Prostate gland (tissue), 2 donors: ENCODE data around the gene PCSK6. TPM values are rescaled to one million over a fixed set of nuclear protein-coding genes. Genes with fewer than 3 reads are reported as not detected.

Experiments
- DNase-seq: peaks from one replicate; pipeline ENCODE4 v3.0.0-alpha.2; 2019; ENCODE audit warnings: low spot score
- H3K27ac ChIP-seq, 2 donors: fragments of 200-600 bp; sonication (generic); 2 replicates each; pipeline ENCODE4 v1.5.1; 2017 to 2019
- H3K27me3 ChIP-seq: fragments of 200-600 bp; sonication (generic); replicated peaks from 2 replicates; pipeline ENCODE4 v1.5.1; 2019; ENCODE audit not compliant: insufficient read depth
- H3K36me3 ChIP-seq, 2 donors: fragments of 200-600 bp; sonication (generic); 1 replicate in 1 of 2; 2 replicates in 1 of 2; pipeline versions ENCODE4 v1.5.1 to v1.8.1; 2017 to 2019
- H3K4me1 ChIP-seq: fragments of 200-600 bp; sonication (generic); replicated peaks from 2 replicates; pipeline ENCODE4 v1.5.1; 2019
- H3K4me3 ChIP-seq, 2 donors: fragments of 200-600 bp; sonication (generic); 2 replicates each; pipeline ENCODE4 v1.5.1; 2017 to 2019
- H3K9me3 ChIP-seq: fragments of 200-600 bp; sonication (generic); 2 replicates; pipeline ENCODE4 v1.5.1; 2017
- POLR2A ChIP-seq: fragments of 450-650 bp; IDR thresholded peaks from one replicate; pipeline ENCODE4 v1.6.1; 2016; ENCODE audit warnings: antibody characterized with exemption, mild to moderate bottlenecking
- POLR2AphosphoS5 ChIP-seq: sonication (generic); formaldehyde crosslinking; IDR thresholded peaks from one replicate; pipeline ENCODE4 v1.6.1; 2017; ENCODE audit warnings: antibody characterized with exemption
- WGBS: methylation state at CpG from one replicate; pipeline ENCODE4 v1.1.5; 2018; 5-methylcytosine and 5-hydroxymethylcytosine counted together
- intact Hi-C: fragments of 100-400 bp; cut with DNase I; formaldehyde crosslinking; loops from one replicate; pipeline ENCODE4 v1.14.2; 2022
- total RNA-seq, 2 donors: library from RNA; depleted of rRNA; stranded (reverse); fragments of >200 nt; gene quantifications; one replicate each; pipeline ENCODE4 v1.1.0, GENCODE V29; 2016
- TF ChIP-seq, protein P1 (sequence below), 4 experiments: fragments of 200-600 bp in 2 of 4; fragments of 450-650 bp in 2 of 4; sonication (generic) in 2 of 4; IDR thresholded peaks; 1 replicate in 3 of 4; 2 replicates in 1 of 4; pipeline ENCODE4 v1.5.1; 2016 to 2019; ENCODE audit warnings: antibody characterized with exemption in 4 of 4, mild to moderate bottlenecking in 2 of 4, moderate library complexity in 2 of 4

The PCSK6 gene
- total RNA-seq, 2 donors from 2014 or later = 4.4 to 84.1 TPM

DNA sequence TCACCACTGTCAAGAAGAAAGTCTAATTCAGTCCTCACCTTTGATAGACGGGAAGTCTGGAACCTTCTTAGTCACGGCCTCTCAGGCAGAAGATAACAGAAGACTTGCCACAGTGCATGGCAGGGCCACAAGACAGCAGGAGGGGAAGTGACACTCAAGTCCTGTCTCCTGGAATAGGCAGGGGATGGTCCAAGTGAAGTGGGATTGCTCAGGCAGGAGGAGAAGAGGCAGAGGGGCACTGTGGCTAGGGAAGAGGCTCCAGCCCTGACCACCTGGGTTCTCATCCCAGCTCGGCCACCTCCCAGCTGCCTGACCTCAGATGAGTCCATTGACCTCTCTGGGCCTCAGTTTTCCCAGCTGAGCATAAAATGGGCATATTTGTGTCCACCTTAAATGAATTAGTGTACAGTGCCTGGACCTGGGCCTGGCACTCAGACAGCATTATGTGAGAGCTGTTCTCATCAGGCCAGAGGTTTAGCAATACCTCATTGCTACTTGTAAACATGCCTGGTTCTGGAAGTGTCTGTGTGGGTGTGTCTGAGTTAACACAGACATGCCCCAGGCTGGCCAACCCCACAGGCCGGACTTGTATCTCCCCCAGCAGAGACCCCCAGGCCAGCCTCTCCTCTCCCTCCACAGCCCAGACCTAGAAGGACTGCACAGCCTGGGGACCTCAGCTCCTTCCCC, 11.5 kb upstream of the PCSK6 start:
- TF ChIP-seq POLR2AphosphoS5 = no peak
- no peak for TF ChIP-seq POLR2A
- TF ChIP-seq, protein P1, sequence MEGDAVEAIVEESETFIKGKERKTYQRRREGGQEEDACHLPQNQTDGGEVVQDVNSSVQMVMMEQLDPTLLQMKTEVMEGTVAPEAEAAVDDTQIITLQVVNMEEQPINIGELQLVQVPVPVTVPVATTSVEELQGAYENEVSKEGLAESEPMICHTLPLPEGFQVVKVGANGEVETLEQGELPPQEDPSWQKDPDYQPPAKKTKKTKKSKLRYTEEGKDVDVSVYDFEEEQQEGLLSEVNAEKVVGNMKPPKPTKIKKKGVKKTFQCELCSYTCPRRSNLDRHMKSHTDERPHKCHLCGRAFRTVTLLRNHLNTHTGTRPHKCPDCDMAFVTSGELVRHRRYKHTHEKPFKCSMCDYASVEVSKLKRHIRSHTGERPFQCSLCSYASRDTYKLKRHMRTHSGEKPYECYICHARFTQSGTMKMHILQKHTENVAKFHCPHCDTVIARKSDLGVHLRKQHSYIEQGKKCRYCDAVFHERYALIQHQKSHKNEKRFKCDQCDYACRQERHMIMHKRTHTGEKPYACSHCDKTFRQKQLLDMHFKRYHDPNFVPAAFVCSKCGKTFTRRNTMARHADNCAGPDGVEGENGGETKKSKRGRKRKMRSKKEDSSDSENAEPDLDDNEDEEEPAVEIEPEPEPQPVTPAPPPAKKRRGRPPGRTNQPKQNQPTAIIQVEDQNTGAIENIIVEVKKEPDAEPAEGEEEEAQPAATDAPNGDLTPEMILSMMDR (IDR thresholded peaks at IDR 0.05) = no peak
- DNase-seq = no peak
- no peak overlapping the region for H3K27ac ChIP-seq
- H3K27me3 ChIP-seq = no peaks in the 10 kb centered on the region
- no peaks in the 10 kb centered on the region for H3K4me1 ChIP-seq
- H3K4me3 ChIP-seq = no peak overlapping the region
- no peaks in the 10 kb centered on the region for H3K9me3 ChIP-seq
- intact Hi-C loops = loop anchor here (5.0 kb wide), 1 partner anchor 199 kb away; no protein-coding TSS in a partner anchor
- 58% methylated on average over 4 of the region's 4 CpGs for WGBS
- no peaks in the 10 kb centered on the region for H3K36me3 ChIP-seq

DNA sequence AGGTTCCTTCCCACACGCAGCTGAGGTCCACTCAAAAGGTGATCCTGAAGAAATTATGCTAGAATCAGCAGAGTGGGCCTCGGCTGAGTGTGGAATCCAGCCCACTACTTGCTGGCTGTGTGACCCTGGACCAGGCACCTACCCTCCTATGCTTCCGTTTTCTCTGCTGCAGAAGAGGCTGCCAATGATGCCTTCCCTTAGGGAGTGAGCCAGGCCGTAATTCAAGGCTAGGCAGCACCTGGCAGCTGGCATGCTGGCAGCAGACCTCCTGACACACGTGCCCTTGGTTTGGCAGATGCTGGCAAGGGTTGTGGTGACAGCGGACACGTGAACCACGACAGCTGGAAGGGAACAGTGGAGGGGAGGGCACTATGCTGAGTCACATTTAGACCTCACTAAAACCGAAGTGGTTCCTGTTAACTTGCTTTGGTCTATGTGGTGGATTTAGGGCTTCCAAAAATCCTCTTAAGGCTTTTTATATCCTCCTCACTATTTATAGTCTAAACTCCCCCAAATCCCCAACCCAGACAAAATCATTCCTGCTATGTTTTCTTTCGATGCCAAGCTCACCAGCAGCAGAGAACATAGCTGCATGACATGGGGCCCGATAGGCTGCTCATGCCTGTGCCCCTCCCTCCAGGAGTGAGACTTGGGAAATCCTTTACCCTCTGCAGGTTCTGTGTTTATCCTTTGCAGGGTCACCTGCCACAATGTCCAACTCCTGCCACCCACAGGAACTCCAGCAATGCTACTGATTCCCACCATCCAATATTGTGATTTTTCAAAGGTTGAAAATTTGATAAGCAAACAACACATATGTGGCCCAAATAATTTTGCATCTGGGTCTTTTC, 10.6 kb upstream of the PCSK6 start:
- intact Hi-C loops = loop anchor here (5.0 kb wide), 1 partner anchor 198 kb away; no protein-coding TSS in a partner anchor
- TF ChIP-seq, protein P1 (IDR thresholded peaks at IDR 0.05) = no peak
- TF ChIP-seq POLR2A (no peak), POLR2AphosphoS5 (peak; percentile 87)
- Histone ChIP-seq H3K4me3 (no peak overlapping the region), H3K4me1 (no peaks in the 10 kb centered on the region), H3K36me3 (no peaks in the 10 kb centered on the region), H3K27ac (no peak overlapping the region), H3K27me3 (no peaks in the 10 kb centered on the region), H3K9me3 (no peaks in the 10 kb centered on the region)
- 22% methylated on average over 11 of the region's 11 CpGs for WGBS
- DNase-seq = peak; percentile 82

DNA sequence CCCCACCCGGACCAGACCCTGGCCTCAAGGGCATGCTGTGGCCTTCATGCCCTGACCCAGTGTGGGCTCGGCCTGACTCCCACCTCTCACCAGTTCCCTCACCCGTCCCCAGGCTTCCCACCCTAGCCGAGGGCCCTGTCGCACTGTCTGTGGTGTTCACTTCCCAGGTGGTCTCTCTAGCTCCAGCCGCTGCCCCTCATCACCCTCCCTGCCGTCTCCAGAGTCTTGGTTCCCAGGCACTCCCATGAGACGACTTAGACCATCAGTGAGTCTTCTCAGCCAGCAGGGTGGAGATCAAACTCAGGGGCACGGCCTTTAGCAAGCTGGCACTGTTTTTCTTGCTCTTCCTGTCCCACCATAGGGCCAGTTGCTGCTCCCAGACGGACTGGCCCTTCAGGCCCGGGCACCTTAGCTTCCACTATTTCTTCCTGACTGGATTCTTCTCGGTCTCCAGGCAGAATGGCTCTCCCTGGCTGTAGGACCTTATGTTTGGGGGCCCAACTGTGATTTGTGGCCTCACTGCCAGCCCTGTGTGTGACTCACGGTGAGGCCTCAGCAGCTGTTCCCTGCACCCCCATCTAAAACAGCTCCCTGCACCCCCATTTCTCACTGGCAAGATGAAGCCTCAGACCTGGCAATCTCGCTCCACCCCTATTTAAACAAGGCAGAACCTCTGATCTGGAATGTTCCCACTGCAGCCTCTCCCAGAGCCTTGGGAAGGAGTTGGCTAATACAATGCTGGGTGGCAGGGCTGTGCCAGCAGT, 9.4 kb upstream of the PCSK6 start:
- no peak for TF ChIP-seq POLR2AphosphoS5
- TF ChIP-seq POLR2A = no peak
- TF ChIP-seq, protein P1 (IDR thresholded peaks at IDR 0.05) = no peak
- Histone ChIP-seq H3K36me3 (no peaks in the 10 kb centered on the region), H3K9me3 (no peaks in the 10 kb centered on the region), H3K27me3 (no peaks in the 10 kb centered on the region), H3K4me3 (no peak overlapping the region), H3K4me1 (no peaks in the 10 kb centered on the region), H3K27ac (no peak overlapping the region)
- DNase-seq = no peak
- intact Hi-C loops = no loop called here
- WGBS = 81% methylated on average over 14 of the region's 14 CpGs

DNA sequence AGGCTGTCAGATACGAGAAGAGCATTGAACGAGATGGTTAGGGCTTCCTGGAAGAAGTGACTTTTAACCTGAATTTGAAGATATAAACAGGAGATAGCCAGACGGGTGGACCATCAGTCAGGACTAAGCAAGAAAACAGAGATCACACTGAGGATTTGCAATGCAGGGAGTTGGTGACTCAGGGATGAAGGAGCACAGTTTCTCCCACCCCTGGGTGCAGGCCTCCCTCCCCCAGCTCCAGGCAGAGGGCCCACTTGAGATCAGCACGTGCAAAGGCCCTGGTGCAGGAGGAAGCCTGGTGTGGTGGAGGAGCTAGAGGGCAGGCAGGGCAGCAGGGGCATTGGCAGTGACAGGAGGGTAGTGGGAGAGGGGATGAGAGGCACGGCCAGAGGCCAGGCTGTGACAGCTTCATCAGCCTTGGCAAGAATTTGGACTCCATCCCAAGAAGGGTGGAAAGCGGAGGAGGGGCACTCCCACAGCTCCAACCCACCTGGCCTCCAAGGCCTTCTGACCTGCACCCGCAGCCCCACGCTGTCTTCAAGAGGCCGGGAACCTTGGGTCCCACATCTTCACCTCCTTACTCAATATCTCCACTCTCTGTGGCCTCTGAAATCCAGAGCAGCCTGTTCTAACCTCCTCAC, 8.7 kb upstream of the PCSK6 start:
- no peak for DNase-seq
- WGBS = 90% methylated on average over 9 of the region's 9 CpGs
- no peaks in the 10 kb centered on the region for H3K4me1 ChIP-seq
- no peak for TF ChIP-seq POLR2A
- TF ChIP-seq POLR2AphosphoS5 = no peak
- TF ChIP-seq, protein P1 (IDR thresholded peaks at IDR 0.05) = no peak
- no peak overlapping the region for H3K27ac ChIP-seq
- no peaks in the 10 kb centered on the region for H3K27me3 ChIP-seq
- no peak overlapping the region for H3K4me3 ChIP-seq
- intact Hi-C loops = no loop called here
- no peaks in the 10 kb centered on the region for H3K9me3 ChIP-seq
- H3K36me3 ChIP-seq = no peaks in the 10 kb centered on the region
